ENCODE data around the gene TMEM181. TPM values are rescaled to one million over a fixed set of nuclear protein-coding genes. Genes with fewer than 3 reads are reported as not detected.
"Not testable (repeated sequence)": the region's sequence is repeated elsewhere in the genome, so short reads cannot be mapped to it uniquely, and the experiment has no call there.

TMEM181 gene
- total and polyA plus RNA-seq, 2 experiments from 2014 or later = 11.9 to 25.2 TPM

DNA sequence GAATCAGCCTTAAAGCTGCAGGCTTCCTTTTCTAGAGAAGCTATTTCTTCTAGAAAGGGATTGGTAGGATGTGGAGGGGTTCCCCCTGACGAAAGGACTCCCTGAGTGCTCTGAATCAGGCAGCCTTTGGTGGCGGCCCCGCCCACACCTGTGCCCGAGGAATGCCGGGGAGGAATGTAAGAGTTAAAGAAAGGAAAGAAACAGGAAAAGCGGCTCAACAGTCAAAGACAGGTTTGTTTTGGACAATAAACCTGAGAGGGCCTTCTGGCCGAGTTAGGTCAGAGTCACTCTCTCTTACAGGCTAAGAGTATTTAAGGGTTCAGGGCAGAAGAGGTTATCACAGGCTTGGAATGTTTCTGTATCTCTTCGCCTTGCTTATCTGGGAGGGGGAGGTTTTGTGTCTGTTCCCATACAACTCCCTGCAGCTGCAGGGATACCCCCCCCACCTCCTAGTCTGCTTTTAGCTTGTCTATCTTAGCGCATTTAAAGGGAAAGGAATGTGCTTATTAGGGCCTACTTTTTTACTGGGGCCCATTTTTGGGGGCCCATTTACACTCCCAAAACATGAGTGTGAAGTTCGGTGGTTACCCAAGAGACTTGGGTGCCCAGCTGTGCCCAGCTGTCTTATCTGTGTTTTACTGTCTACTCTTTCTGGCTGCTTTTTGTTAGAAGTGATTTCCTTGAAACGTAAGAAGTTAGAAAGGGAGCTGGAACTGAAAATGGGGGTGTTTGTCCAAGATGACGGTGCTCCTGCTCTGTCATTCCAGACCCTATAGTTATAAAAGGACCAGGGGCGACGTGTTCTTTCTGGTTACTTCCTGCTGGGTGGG is 51.9 kb downstream of the TMEM181 start:
- H3K27me3 Mint-ChIP-seq (ENCODE audit: insufficient read depth, low read depth, poor library complexity) = peaks cover 5% of the 10 kb centered on the region
- peak; percentile 98 for ATAC-seq
- H2AFZ ChIP-seq = no peak overlapping the region
- TF ChIP-seq CREB1 (CRISPR knock-in tag; IDR thresholded peaks at IDR 0.05; ENCODE audit: low read depth) (peak; percentile 24; the same call in 1 of the 2 replicates), EZH2 (IDR thresholded peaks at IDR 0.05; ENCODE audit: low read depth, unreplicated experiment) (no peak)
- TF ChIP-seq, protein P1, sequence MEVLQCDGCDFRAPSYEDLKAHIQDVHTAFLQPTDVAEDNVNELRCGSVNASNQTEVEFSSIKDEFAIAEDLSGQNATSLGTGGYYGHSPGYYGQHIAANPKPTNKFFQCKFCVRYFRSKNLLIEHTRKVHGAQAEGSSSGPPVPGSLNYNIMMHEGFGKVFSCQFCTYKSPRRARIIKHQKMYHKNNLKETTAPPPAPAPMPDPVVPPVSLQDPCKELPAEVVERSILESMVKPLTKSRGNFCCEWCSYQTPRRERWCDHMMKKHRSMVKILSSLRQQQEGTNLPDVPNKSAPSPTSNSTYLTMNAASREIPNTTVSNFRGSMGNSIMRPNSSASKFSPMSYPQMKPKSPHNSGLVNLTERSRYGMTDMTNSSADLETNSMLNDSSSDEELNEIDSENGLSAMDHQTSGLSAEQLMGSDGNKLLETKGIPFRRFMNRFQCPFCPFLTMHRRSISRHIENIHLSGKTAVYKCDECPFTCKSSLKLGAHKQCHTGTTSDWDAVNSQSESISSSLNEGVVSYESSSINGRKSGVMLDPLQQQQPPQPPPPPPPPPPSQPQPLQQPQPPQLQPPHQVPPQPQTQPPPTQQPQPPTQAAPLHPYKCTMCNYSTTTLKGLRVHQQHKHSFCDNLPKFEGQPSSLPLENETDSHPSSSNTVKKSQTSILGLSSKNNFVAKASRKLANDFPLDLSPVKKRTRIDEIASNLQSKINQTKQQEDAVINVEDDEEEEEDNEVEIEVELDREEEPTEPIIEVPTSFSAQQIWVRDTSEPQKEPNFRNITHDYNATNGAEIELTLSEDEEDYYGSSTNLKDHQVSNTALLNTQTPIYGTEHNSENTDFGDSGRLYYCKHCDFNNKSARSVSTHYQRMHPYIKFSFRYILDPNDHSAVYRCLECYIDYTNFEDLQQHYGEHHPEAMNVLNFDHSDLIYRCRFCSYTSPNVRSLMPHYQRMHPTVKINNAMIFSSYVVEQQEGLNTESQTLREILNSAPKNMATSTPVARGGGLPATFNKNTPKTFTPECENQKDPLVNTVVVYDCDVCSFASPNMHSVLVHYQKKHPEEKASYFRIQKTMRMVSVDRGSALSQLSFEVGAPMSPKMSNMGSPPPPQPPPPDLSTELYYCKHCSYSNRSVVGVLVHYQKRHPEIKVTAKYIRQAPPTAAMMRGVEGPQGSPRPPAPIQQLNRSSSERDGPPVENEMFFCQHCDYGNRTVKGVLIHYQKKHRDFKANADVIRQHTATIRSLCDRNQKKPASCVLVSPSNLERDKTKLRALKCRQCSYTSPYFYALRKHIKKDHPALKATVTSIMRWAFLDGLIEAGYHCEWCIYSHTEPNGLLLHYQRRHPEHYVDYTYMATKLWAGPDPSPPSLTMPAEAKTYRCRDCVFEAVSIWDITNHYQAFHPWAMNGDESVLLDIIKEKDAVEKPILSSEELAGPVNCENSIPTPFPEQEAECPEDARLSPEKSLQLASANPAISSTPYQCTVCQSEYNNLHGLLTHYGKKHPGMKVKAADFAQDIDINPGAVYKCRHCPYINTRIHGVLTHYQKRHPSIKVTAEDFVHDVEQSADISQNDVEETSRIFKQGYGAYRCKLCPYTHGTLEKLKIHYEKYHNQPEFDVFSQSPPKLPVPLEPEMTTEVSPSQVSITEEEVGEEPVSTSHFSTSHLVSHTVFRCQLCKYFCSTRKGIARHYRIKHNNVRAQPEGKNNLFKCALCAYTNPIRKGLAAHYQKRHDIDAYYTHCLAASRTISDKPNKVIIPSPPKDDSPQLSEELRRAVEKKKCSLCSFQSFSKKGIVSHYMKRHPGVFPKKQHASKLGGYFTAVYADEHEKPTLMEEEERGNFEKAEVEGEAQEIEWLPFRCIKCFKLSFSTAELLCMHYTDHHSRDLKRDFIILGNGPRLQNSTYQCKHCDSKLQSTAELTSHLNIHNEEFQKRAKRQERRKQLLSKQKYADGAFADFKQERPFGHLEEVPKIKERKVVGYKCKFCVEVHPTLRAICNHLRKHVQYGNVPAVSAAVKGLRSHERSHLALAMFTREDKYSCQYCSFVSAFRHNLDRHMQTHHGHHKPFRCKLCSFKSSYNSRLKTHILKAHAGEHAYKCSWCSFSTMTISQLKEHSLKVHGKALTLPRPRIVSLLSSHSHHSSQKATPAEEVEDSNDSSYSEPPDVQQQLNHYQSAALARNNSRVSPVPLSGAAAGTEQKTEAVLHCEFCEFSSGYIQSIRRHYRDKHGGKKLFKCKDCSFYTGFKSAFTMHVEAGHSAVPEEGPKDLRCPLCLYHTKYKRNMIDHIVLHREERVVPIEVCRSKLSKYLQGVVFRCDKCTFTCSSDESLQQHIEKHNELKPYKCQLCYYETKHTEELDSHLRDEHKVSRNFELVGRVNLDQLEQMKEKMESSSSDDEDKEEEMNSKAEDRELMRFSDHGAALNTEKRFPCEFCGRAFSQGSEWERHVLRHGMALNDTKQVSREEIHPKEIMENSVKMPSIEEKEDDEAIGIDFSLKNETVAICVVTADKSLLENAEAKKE (CRISPR knock-in tag; IDR thresholded peaks at IDR 0.05) = no peak
- no peaks in the 10 kb centered on the region for H3K27me3 ChIP-seq (ENCODE audit: insufficient read depth)
- H3K4me1 ChIP-seq (ENCODE audit: insufficient read depth) = peaks cover 9% of the 10 kb centered on the region
- H3F3A ChIP-seq (replicated peaks; ENCODE audit: low read depth) = peaks cover 4% of the 10 kb centered on the region; the same call in 1 of the 2 replicates
- peaks cover 2% of the 10 kb centered on the region; the same call in 1 of the 3 replicates for H3K9me3 Mint-ChIP-seq
- H3K4me3 ChIP-seq = peak overlapping the region; percentile 12; the same call in 1 of the 2 replicates
- peak overlapping the region; percentile 23 for H3K4me2 ChIP-seq
- H3K36me3 Mint-ChIP-seq (ENCODE audit: low read depth) = peaks cover 82% of the 10 kb centered on the region
- H4K20me1 ChIP-seq (replicated peaks; ENCODE audit: insufficient read depth) = peaks cover 5% of the 10 kb centered on the region; the same call in 1 of the 2 replicates
- peak overlapping the region; percentile 95 for H3K27ac ChIP-seq (ENCODE audit: low read depth)
- peak overlapping the region; percentile 45 for H3K4me3 Mint-ChIP-seq
- peak; percentile 98 for DNase-seq (ENCODE audit: low spot score)
- H3K27ac Mint-ChIP-seq = peak overlapping the region; percentile 95
- H3K36me3 ChIP-seq (ENCODE audit: insufficient read depth) = 0 out of 2 replicates have a peak, but pooled peaks cover 3% of the 10 kb centered on the region
- peaks cover 9% of the 10 kb centered on the region; the same call in 1 of the 2 replicates for H3K79me2 ChIP-seq (replicated peaks; ENCODE audit: insufficient read depth)
- no peaks in the 10 kb centered on the region for H3K9me2 ChIP-seq (ENCODE audit: insufficient read depth)
- H3K4me1 Mint-ChIP-seq = peaks cover 22% of the 10 kb centered on the region

DNA sequence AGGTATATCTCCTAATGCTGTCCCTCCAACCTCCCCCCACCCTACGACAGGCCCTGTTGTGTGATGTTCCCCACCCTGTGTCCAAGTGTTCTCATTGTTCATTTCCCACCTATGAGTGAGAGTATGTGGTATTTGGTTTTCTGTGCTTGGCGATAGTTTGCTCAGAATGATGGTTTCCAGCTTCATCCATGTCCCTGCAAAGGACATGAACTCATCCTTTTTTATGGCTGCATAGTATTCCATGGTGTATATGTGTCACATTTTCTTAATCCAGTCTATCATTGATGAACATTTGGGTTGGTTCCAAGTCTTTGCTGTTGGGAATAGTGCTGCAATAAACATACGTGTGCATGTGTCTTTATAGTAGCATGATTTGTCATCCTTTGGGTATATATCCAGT is 54.7 kb downstream of the TMEM181 start:
- H3K36me3 ChIP-seq (ENCODE audit: insufficient read depth); H3K4me2 ChIP-seq; H3K27me3 Mint-ChIP-seq (ENCODE audit: insufficient read depth, low read depth, poor library complexity); ATAC-seq; H3K4me1 ChIP-seq (ENCODE audit: insufficient read depth); H2AFZ ChIP-seq; H3K27ac ChIP-seq (ENCODE audit: low read depth); H3K9me3 Mint-ChIP-seq; H3K27ac Mint-ChIP-seq; H3F3A ChIP-seq (replicated peaks; ENCODE audit: low read depth); H4K20me1 ChIP-seq (replicated peaks; ENCODE audit: insufficient read depth); H3K4me3 Mint-ChIP-seq; H3K9me2 ChIP-seq (ENCODE audit: insufficient read depth); DNase-seq (ENCODE audit: low spot score); H3K4me3 ChIP-seq; H3K27me3 ChIP-seq (ENCODE audit: insufficient read depth): not testable (repeated sequence)
- peaks cover 17% of the 10 kb centered on the region for H3K79me2 ChIP-seq (replicated peaks; ENCODE audit: insufficient read depth)
- Mint-ChIP-seq H3K4me1 (peaks cover 22% of the 10 kb centered on the region), H3K36me3 (ENCODE audit: low read depth) (peaks cover 84% of the 10 kb centered on the region)

DNA sequence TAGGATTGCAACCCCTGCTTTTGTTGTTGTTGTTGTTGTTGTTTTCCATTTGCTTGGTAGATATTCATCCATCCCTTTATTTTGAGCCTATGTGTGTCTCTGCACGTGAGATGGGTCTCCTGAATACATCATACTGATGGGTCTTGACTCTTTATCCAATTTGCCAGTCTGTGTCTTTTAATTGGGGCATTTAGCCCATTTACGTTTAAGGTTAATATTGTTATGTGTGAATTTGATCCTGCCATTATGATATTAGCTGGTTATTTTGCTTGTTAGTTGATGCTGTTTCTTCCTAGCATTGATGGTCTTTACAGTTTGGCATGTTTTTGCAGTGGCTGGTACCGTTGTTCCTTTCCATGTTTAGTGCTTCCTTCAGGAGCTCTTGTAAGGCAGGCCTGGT is 58.4 kb downstream of the TMEM181 start:
- not testable (repeated sequence) for H3K27ac Mint-ChIP-seq; H3K4me3 Mint-ChIP-seq; H3K4me2 ChIP-seq; H3K36me3 ChIP-seq (ENCODE audit: insufficient read depth); DNase-seq (ENCODE audit: low spot score); H3F3A ChIP-seq (replicated peaks; ENCODE audit: low read depth); H3K4me1 Mint-ChIP-seq; H3K9me2 ChIP-seq (ENCODE audit: insufficient read depth); H3K27me3 Mint-ChIP-seq (ENCODE audit: insufficient read depth, low read depth, poor library complexity); H3K27me3 ChIP-seq (ENCODE audit: insufficient read depth); H3K4me3 ChIP-seq; H4K20me1 ChIP-seq (replicated peaks; ENCODE audit: insufficient read depth); H2AFZ ChIP-seq; H3K27ac ChIP-seq (ENCODE audit: low read depth); ATAC-seq; H3K9me3 Mint-ChIP-seq; H3K4me1 ChIP-seq (ENCODE audit: insufficient read depth)
- H3K79me2 ChIP-seq (replicated peaks; ENCODE audit: insufficient read depth) = peaks cover 17% of the 10 kb centered on the region
- peaks cover 81% of the 10 kb centered on the region for H3K36me3 Mint-ChIP-seq (ENCODE audit: low read depth)

Measured in GM23338 (cell line).